Small intestine (tissue), 7 donors: ENCODE measurements around the gene CBFA2T3. TPM values are rescaled to one million over a fixed set of nuclear protein-coding genes. Genes with fewer than 3 reads are reported as not detected.
A peak's percentile ranks its signal among the peaks of the same experiment; 100 is the strongest.

Experiments
- DNase-seq, 2 donors: peaks; one replicate each; pipeline versions ENCODE4 v3.0.0 to v3.0.0-alpha.2; 2013
- FAIRE-seq: peaks from 2 replicates; lab custom pipeline; 2012; peaks lifted over from hg19 to GRCh38; lab: Jason Lieb, UNC
- H3K27ac ChIP-seq, 3 donors: one replicate each; pipeline ENCODE4 v1.5.1; 2013; ENCODE audit warnings: low read length in 2 of 3, mild to moderate bottlenecking in 2 of 3, control low read depth in 1 of 3, inconsistent platforms in 1 of 3, low read depth in 1 of 3, moderate library complexity in 1 of 3
- H3K27me3 ChIP-seq, 3 donors: one replicate each; pipeline ENCODE4 v1.6.1; 2013; ENCODE audit warnings: low read length in 3 of 3, inconsistent platforms in 1 of 3; ENCODE audit not compliant: control insufficient read depth in 3 of 3, insufficient read depth in 3 of 3
- H3K36me3 ChIP-seq, 3 donors: one replicate each; pipeline ENCODE4 v1.6.1; 2013; ENCODE audit warnings: low read length in 3 of 3, inconsistent platforms in 1 of 3, low read depth in 1 of 3, mild to moderate bottlenecking in 1 of 3, moderate library complexity in 1 of 3; ENCODE audit not compliant: control insufficient read depth in 3 of 3, insufficient read depth in 2 of 3
- H3K4me1 ChIP-seq, 3 donors: one replicate each; pipeline ENCODE4 v1.6.1; 2013; ENCODE audit warnings: low read length in 2 of 3, inconsistent platforms in 1 of 3, low read depth in 1 of 3, mild to moderate bottlenecking in 1 of 3, moderate library complexity in 1 of 3; ENCODE audit not compliant: control insufficient read depth in 3 of 3, insufficient read depth in 2 of 3
- H3K4me3 ChIP-seq, 3 donors: one replicate each; pipeline ENCODE4 v1.5.1; 2013; ENCODE audit warnings: low read length in 3 of 3, control low read depth in 1 of 3, inconsistent platforms in 1 of 3, low read depth in 1 of 3, mild to moderate bottlenecking in 1 of 3, moderate library complexity in 1 of 3
- H3K9me3 ChIP-seq, 2 donors: one replicate each; pipeline ENCODE4 v1.6.1; 2013; ENCODE audit warnings: low read depth in 1 of 2, low read length in 1 of 2; ENCODE audit not compliant: control insufficient read depth in 2 of 2, insufficient read depth in 1 of 2
- WGBS, 3 donors: extraction: QIAGEN DNeasy Blood & Tissue Kit; methylation state at CpG; one replicate each; pipeline ENCODE4 v1.1.7; 2013; 5-methylcytosine and 5-hydroxymethylcytosine counted together
- polyA plus RNA-seq, 4 donors: library from polyadenylated mRNA; stranded (reverse) in 3 of 4; unstranded in 1 of 4; fragments of 200-250 nt in 3 of 4; fragments of 120-200 nt in 1 of 4; gene quantifications; one replicate each; pipeline versions ENCODE4 v1.2.1 to v1.2.3, GENCODE V29; 2013
- donor health status: healthy with polysubstance abuse.
- donor health status: control.
- donor health status: control.
- donor health status: Bipolar disorder and iron deficiency.
- donor health status: healthy.

CBFA2T3 gene
- polyA plus RNA-seq, 4 donors = 1.4 to 8.4 (median 4.1) TPM

- Histone ChIP-seq H3K27me3 (peaks cover 0 to 11% (median 0%) of the 10 kb centered on the region in 3 donors), H3K4me3 (no peak overlapping the region), H3K36me3 (peaks cover 0 to 16% (median 0%) of the 10 kb centered on the region in 3 donors), H3K4me1 (peaks cover 0 to 12% (median 0%) of the 10 kb centered on the region in 3 donors), H3K9me3 (no peaks in the 10 kb centered on the region), H3K27ac (no peak overlapping the region)
- 57 to 88% (median 73%) methylated on average over 11 of the region's 11 CpGs for WGBS, 3 donors
- DNase-seq (no peak), FAIRE-seq (no peak)
Observed at GRCh38 chr16:88883946-88884345, 93.1 kb downstream of the CBFA2T3 start.

- DNase-seq = no peak
- H3K4me3 ChIP-seq = no peak overlapping the region
- peaks cover 0 to 19% (median 0%) of the 10 kb centered on the region in 3 donors for H3K36me3 ChIP-seq
- H3K9me3 ChIP-seq = no peaks in the 10 kb centered on the region
- 92 to 95% (median 95%) methylated on average over 49 of the region's 49 CpGs for WGBS, 3 donors
- H3K4me1 ChIP-seq = peaks cover 0 to 12% (median 0%) of the 10 kb centered on the region in 3 donors
- H3K27ac ChIP-seq = no peak overlapping the region
- no peak for FAIRE-seq
- H3K27me3 ChIP-seq = peaks cover 0 to 11% (median 0%) of the 10 kb centered on the region in 3 donors
Observed at GRCh38 chr16:88883117-88883895, 93.7 kb downstream of the CBFA2T3 start.

DNA sequence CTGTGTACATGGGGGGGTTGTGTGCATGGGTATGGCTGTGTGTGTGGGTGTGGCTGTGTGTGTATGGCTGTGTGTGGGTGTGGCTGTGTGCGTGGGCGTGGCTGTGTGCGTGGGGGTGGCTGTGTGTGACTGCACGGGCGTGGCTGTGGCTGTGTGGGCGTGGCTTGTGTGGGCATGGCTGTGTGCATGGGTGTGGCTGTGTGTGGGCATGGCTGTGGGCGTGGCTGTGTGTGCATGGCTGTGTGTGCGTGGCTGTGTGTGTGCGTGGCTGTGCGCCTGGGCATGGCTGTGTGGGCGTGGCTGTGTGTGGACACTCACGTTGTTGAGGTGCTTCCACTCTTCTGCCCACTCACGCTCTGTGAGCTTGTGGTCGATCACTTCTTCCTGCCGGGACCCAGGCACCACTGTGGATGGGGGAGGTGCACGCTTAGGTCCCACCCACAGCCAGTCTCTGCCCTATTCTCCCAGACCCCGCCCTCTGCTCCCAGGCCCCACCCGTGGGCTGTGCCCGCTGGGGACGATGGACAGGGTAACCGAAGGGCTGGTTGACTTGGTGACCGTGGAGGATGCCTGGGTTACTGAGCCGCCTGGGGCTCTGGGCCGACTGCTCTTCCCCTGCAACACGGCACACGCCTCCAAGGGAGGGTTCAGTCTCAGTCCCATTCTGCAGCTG is 94.5 kb downstream of the CBFA2T3 start:
- FAIRE-seq = no peak
- H3K4me3 ChIP-seq = no peak overlapping the region
- peak in 1 of 2 donors; percentile 57 for DNase-seq
- peaks cover 0 to 11% (median 0%) of the 10 kb centered on the region in 3 donors for H3K27me3 ChIP-seq
- no peaks in the 10 kb centered on the region for H3K9me3 ChIP-seq
- peaks cover 0 to 22% (median 0%) of the 10 kb centered on the region in 3 donors for H3K36me3 ChIP-seq
- H3K27ac ChIP-seq = no peak overlapping the region
- peaks cover 0 to 12% (median 0%) of the 10 kb centered on the region in 3 donors for H3K4me1 ChIP-seq
- WGBS, 3 donors = 58 to 77% (median 69%) methylated on average over 25 to 26 of the region's 26 CpGs

- 63 to 86% (median 82%) methylated on average over 27 of the region's 27 CpGs for WGBS, 3 donors
- no peak for FAIRE-seq
- H3K27ac ChIP-seq = no peak overlapping the region
Observed at GRCh38 chr16:88881675-88882357, 95.2 kb downstream of the CBFA2T3 start.

DNA sequence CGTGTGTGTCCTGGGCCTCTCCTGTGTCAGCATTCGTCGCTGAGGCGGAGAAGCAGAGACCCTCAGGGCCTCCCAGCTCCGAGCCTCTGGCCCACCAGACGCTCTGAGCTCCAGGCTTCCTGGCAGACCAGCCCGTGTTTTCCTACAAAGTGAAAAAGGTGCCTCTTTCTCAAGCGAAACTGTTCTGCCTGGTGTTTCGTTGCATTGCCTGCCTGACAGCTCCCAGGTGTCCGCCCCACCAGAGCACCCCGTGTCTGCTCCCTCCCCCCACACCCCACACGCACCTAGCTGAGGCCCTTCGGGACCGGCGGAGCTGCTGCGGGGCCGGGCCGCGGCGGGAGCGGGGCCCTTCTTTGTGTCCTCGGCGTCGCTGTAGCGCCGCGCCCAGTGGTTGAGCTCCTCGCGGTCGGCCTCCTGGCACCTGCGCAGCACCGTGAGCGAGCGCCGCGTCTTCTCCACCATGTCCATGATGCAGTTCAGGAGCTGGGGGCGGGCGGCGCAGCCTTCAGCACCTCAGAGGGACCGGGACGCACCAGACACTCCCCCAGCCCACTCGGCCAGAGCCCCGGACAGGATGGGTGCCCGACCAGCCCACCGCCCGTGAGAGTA is 95.9 kb downstream of the CBFA2T3 start:
- Histone ChIP-seq H3K4me3 (peak overlapping the region in 1 of 3 donors; percentile 22), H3K27me3 (peaks cover 0 to 11% (median 0%) of the 10 kb centered on the region in 3 donors), H3K9me3 (no peaks in the 10 kb centered on the region), H3K4me1 (peaks cover 0 to 12% (median 0%) of the 10 kb centered on the region in 3 donors), H3K36me3 (peaks cover 0 to 22% (median 0%) of the 10 kb centered on the region in 3 donors), H3K27ac (peak overlapping the region in 1 of 3 donors; percentile 38)
- WGBS, 3 donors = 14 to 70% (median 34%) methylated on average over 43 to 46 of the region's 46 CpGs
- no peak for FAIRE-seq
- peak; percentile 30 to 68 for DNase-seq

More at GRCh38 chr16:88881675-88882357, 95.2 kb downstream of the CBFA2T3 start:
- no peak overlapping the region for H3K4me3 ChIP-seq
- H3K9me3 ChIP-seq = no peaks in the 10 kb centered on the region
- H3K36me3 ChIP-seq = peaks cover 0 to 22% (median 0%) of the 10 kb centered on the region in 3 donors
- peaks cover 0 to 11% (median 0%) of the 10 kb centered on the region in 3 donors for H3K27me3 ChIP-seq
- DNase-seq = no peak
- H3K4me1 ChIP-seq = peaks cover 0 to 12% (median 0%) of the 10 kb centered on the region in 3 donors

- WGBS, 3 donors = 18 to 63% (median 38%) methylated on average over 32 to 36 of the region's 36 CpGs
- Histone ChIP-seq H3K4me3 (peak overlapping the region in 2 of 3 donors; percentile 3 to 22), H3K4me1 (peaks cover 0 to 12% (median 0%) of the 10 kb centered on the region in 3 donors), H3K27me3 (peaks cover 0 to 11% (median 0%) of the 10 kb centered on the region in 3 donors), H3K27ac (peak overlapping the region in 1 of 3 donors; percentile 38), H3K36me3 (peaks cover 0 to 22% (median 0%) of the 10 kb centered on the region in 3 donors), H3K9me3 (no peaks in the 10 kb centered on the region)
- peak; percentile 20 to 60 for DNase-seq
- no peak for FAIRE-seq
Observed at GRCh38 chr16:88880226-88881006, 96.6 kb downstream of the CBFA2T3 start.

DNA sequence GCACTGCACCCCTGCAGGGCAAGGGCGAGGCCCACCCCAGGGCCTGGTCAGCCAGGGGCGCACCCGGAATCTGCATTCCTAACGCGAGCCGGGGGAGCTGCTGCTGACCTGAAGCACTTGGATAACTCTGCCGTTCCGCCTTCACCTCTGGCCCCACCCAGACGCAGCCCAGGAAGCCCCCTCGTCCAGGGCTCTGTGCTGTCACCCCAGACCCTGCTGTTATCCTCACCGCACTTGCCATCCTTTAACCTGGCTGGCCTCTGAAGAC is 97.3 kb downstream of the CBFA2T3 start:
- no peak overlapping the region for H3K4me3 ChIP-seq
- 75 to 86% (median 79%) methylated on average over 11 of the region's 11 CpGs for WGBS, 3 donors
- H3K4me1 ChIP-seq = peaks cover 0 to 12% (median 0%) of the 10 kb centered on the region in 3 donors
- peaks cover 0 to 22% (median 0%) of the 10 kb centered on the region in 3 donors for H3K36me3 ChIP-seq
- DNase-seq = no peak
- H3K27me3 ChIP-seq = peaks cover 0 to 11% (median 0%) of the 10 kb centered on the region in 3 donors
- H3K27ac ChIP-seq = no peak overlapping the region
- no peak for FAIRE-seq
- H3K9me3 ChIP-seq = no peaks in the 10 kb centered on the region
